Measurements from ENCODE around the gene CTAG1A.
"Not testable (repeated sequence)": the region's sequence is repeated elsewhere in the genome, so short reads cannot be mapped to it uniquely, and the experiment has no call there.

Gene CTAG1A

DNA sequence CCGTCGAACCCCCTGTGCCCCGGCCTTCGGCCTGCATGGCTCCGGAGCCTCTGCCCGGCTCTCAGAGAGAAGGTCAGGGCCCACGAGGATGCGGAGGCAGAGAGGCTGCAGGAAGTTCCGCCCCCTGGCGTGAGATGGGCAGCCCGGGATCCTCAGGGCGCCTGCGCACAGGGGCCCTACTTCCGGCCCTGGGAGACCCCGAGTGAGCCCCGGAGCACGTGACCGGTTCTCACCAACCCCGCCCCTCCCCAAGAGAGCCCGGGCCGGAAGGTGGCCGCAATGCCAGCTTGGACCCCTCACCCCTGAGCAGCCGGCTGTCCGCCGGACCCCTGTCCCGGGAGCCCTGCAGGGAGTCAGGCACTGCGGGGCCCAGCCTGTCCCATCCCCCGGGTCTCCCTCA lies 34.2 kb downstream of the CTAG1A start, which contains the start of gene CTAG1B:
Gene CTAG1B, minus strand, starts transcription at position 101 of the 400 bp plus-strand sequence. Its CDS starts 64 bp downstream, at position 37.
- DNase-seq = not testable (repeated sequence)

DNA sequence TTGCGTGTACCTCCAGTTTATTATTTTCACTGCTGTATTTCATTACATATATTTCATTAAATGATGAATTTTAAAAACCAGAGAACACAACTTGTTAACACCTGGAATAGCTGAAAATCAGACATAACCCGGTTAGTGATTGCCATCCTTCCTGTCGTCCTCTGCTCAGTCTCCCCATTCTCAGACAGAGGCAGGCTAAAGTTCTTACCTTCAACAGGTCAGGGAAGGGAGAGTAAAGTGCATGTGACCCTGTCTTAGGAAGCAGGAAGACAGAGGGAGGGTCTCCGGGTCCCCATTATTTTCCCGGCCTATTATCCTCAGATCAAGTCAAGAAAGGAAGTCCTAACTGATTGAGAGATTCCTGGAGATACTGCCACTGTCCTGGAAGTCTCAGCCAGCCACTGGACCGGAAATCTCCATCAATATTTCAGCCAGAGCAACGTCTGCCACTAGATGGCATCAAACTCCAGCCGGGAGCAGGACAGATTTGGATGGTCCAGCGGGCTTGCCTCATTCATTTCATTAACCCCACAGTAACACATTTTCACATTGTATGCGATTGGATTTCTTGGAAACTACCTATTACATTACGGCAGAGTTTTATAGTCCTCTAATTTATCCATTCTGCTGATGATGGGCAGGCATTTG lies 36.0 kb downstream of the CTAG1A start:
- DNase-seq = not testable (repeated sequence)

DNA sequence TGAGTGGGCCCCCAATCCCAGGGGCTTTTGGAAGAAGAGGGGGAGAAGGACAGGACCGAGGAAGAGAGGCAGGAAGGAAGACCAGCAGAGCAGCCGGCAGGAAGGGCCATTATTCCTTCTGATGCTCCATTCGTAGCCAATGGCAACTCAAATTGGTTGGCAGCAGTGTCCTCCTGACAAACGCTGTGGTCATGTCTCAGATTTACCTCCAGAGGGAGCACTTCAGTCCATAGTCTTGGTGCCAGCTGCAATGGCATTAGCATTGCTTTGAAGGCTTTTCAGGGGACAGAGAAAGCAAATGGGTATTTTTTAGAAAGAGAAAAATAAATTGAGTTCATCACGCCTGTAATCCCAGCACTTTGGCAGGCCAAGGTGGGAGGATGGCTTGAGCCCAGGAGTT lies 44.0 kb downstream of the CTAG1A start:
- not testable (repeated sequence) for DNase-seq

DNA sequence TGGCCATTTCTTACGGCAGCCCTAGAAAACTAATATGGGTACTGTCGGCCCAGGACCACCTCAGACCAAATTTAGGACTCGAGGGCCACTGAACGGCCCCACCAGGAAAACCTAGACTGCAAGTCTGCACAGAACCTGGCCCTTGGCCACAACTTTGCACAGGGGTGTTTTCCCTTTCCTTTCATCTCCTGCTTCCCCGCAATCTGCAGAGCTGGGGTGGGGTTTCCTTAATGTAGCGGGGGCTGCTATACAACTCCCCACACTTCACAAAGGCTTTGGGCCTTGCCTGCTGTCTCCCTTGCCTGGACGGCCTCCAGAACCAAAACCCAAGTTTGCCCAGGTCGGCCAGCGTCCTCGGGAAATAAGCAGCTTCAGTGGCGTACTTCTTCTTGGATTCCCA lies 46.0 kb downstream of the CTAG1A start:
- not testable (repeated sequence) for DNase-seq

DNA sequence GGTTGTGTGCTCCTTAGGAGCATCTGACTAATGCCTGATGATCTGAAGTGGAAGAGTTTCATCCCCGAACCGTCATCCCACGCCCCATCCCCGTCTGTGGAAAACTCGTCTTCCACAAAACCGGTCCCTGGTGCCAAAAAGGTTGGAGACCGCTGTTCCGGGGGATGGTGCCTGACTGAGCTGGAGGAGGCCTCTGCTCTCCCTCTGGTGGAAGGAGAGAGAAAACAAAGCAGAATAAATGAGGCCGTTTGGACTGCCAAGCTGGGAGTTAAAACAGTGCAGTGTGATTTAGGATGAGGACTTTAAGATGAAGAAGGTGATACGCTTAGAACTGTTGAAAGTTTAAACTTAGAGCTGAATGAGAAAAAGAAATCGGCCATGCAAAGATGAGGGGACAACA lies 48.7 kb downstream of the CTAG1A start:
- DNase-seq = not testable (repeated sequence)
